ENCODE data around the gene DHX40.
"Not testable (repeated sequence)": the region's sequence is repeated elsewhere in the genome, so short reads cannot be mapped to it uniquely, and the experiment has no call there.

Gene DHX40

GRCh38 chr17:59534583-59534982 lies 30.8 kb upstream of the DHX40 start:
- TF ChIP-seq CTCF (IDR thresholded peaks at IDR 0.05; ENCODE audit: insufficient read depth, low read length, poor library complexity, severe bottlenecking), result no peak
- no peak overlapping the region for H3K4me3 ChIP-seq (replicated peaks; ENCODE audit: low read depth, low read length)
- no peaks in the 10 kb centered on the region for H3K27me3 ChIP-seq (replicated peaks; ENCODE audit: control insufficient read depth, insufficient read depth, low read length)
- no peak for DNase-seq (ENCODE audit: extremely low read depth, insufficient read length)
- H3K36me3 ChIP-seq (ENCODE audit: control insufficient read depth, insufficient read depth, low read length), result no peaks in the 10 kb centered on the region

- Histone ChIP-seq H3K36me3 (ENCODE audit: control insufficient read depth, insufficient read depth, low read length) (no peaks in the 10 kb centered on the region), H3K27me3 (replicated peaks; ENCODE audit: control insufficient read depth, insufficient read depth, low read length) (no peaks in the 10 kb centered on the region)
Measured at GRCh38 chr17:59538195-59538909, 27.1 kb upstream of the DHX40 start.

GRCh38 chr17:59542960-59543635 lies 22.3 kb upstream of the DHX40 start:
- Histone ChIP-seq H3K4me3 (replicated peaks; ENCODE audit: low read depth, low read length) (no peak overlapping the region), H3K36me3 (ENCODE audit: control insufficient read depth, insufficient read depth, low read length) (no peaks in the 10 kb centered on the region), H3K27me3 (replicated peaks; ENCODE audit: control insufficient read depth, insufficient read depth, low read length) (no peaks in the 10 kb centered on the region)
- TF ChIP-seq CTCF (IDR thresholded peaks at IDR 0.05; ENCODE audit: insufficient read depth, low read length, poor library complexity, severe bottlenecking), result no peak
- no peak for DNase-seq (ENCODE audit: extremely low read depth, insufficient read length)

More at GRCh38 chr17:59538195-59538909, 27.1 kb upstream of the DHX40 start:
- TF ChIP-seq CTCF (IDR thresholded peaks at IDR 0.05; ENCODE audit: insufficient read depth, low read length, poor library complexity, severe bottlenecking), result no peak
- no peak overlapping the region for H3K4me3 ChIP-seq (replicated peaks; ENCODE audit: low read depth, low read length)
- DNase-seq (ENCODE audit: extremely low read depth, insufficient read length), result no peak

- no peak for DNase-seq (ENCODE audit: extremely low read depth, insufficient read length)
- no peaks in the 10 kb centered on the region for H3K36me3 ChIP-seq (ENCODE audit: control insufficient read depth, insufficient read depth, low read length)
Measured at GRCh38 chr17:59545942-59546341, 19.5 kb upstream of the DHX40 start.

GRCh38 chr17:59547131-59547915 lies 18.1 kb upstream of the DHX40 start:
- no peak for DNase-seq (ENCODE audit: extremely low read depth, insufficient read length)
- TF ChIP-seq CTCF (IDR thresholded peaks at IDR 0.05; ENCODE audit: insufficient read depth, low read length, poor library complexity, severe bottlenecking), result no peak

More at GRCh38 chr17:59545942-59546341, 19.5 kb upstream of the DHX40 start:
- Histone ChIP-seq H3K27me3 (replicated peaks; ENCODE audit: control insufficient read depth, insufficient read depth, low read length) (no peaks in the 10 kb centered on the region), H3K4me3 (replicated peaks; ENCODE audit: low read depth, low read length) (no peak overlapping the region)
- no peak for TF ChIP-seq CTCF (IDR thresholded peaks at IDR 0.05; ENCODE audit: insufficient read depth, low read length, poor library complexity, severe bottlenecking)

GRCh38 chr17:59548985-59549384 lies 16.4 kb upstream of the DHX40 start:
- not testable (repeated sequence) for H3K36me3 ChIP-seq (ENCODE audit: control insufficient read depth, insufficient read depth, low read length); DNase-seq (ENCODE audit: extremely low read depth, insufficient read length); H3K27me3 ChIP-seq (replicated peaks; ENCODE audit: control insufficient read depth, insufficient read depth, low read length); H3K4me3 ChIP-seq (replicated peaks; ENCODE audit: low read depth, low read length)

More at GRCh38 chr17:59547131-59547915, 18.1 kb upstream of the DHX40 start:
- Histone ChIP-seq H3K4me3 (replicated peaks; ENCODE audit: low read depth, low read length) (no peak overlapping the region), H3K27me3 (replicated peaks; ENCODE audit: control insufficient read depth, insufficient read depth, low read length) (no peaks in the 10 kb centered on the region), H3K36me3 (ENCODE audit: control insufficient read depth, insufficient read depth, low read length) (no peaks in the 10 kb centered on the region)
